ENCODE measurements around the gene ACP5.
A peak's percentile ranks its signal among the peaks of the same experiment; 100 is the strongest.

The ACP5 gene

DNA sequence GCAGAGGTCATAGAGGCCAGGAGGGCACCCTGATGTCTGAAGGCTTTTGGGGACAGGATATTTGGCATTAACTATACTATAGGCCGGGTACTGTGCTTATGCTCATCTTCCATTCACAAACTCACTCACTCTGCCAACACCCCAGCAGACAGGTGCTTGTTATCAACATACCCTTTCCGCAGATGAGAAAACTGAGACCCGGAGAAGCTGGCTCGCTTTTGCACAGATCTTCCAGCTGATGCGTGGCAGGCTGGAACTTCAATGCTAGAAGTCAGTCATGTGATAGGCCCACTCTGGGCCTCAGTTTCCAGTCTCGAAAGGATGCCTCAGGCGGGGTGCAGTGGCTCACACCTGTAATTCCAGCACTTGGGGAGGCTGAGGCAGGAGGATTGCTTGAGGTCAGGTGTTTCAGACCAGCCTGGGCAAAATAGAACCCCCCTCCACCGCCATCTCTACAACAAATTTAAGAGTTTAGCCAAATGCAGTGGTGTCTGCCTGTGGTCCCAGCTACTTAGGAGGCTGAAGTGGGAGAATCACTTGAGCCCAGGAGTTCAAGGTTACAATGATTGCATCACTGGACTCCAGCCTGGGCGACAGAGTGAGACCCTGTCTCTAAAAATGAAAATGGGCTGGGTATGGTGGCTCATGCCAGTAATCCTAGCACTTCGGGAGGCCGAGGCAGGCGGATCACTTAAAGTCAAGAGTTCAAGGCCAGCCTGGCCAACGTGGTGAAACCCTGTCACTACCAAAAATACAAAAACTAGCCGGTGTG is 29.3 kb downstream of the ACP5 start:
- DNase-seq (ENCODE audit: low read depth), result no peak

- DNase-seq (ENCODE audit: low read depth), result no peak
Observed at GRCh38 chr19:11541238-11541637, 36.2 kb downstream of the ACP5 start.

GRCh38 chr19:11540645-11541044 is 36.8 kb downstream of the ACP5 start:
- no peak for DNase-seq (ENCODE audit: low read depth)

DNA sequence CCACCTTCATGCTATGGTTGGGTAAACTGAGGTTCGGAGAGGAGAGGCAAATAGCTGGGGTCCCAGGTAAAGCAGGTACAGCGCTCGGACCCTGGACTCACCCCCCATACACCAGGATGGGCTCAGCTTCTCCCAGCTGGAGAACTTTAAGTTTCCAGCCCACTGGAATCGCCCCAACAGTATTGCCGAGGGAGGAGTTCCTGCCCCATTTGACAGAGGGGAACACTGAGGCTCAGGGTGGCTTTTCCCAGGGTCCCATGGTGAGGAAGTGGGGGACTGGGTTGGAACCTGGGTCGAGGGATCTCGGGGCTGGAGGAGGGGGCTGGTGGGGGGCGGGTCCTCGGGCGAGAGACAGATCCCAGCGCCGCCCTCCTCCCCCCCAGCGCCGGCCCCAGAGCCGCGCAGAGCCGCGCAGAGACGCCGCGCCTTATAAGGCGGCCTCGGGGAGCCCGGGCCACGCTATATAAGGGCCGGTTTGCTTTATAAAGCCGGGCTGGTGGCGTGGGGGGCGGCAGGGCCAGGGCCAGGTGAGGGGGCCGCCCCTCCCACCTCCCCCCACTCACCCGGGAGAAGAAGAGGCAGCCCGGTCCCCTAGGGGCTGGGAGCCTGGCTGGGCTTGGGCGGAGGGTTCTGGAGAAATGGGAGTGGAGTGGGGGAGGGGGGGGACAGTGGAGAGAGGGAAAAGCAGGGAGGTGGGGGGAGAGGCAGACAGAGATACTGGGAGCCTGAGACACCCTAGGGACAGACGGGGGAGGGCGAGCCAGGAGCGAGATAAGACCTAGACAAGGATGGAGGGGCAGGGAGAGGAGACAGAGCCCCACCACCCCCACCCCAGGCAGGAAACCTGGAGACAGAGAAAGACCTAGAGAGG is 37.7 kb downstream of the ACP5 start:
- no peak for DNase-seq (ENCODE audit: low read depth)

- no peak for DNase-seq (ENCODE audit: low read depth)
Observed at GRCh38 chr19:11538232-11539036, 39.0 kb downstream of the ACP5 start, which contains the start of gene CNN1. Gene CNN1, plus strand, starts transcription at chr19:11538851. Its CDS starts 77 bp downstream, at chr19:11538928.

DNA sequence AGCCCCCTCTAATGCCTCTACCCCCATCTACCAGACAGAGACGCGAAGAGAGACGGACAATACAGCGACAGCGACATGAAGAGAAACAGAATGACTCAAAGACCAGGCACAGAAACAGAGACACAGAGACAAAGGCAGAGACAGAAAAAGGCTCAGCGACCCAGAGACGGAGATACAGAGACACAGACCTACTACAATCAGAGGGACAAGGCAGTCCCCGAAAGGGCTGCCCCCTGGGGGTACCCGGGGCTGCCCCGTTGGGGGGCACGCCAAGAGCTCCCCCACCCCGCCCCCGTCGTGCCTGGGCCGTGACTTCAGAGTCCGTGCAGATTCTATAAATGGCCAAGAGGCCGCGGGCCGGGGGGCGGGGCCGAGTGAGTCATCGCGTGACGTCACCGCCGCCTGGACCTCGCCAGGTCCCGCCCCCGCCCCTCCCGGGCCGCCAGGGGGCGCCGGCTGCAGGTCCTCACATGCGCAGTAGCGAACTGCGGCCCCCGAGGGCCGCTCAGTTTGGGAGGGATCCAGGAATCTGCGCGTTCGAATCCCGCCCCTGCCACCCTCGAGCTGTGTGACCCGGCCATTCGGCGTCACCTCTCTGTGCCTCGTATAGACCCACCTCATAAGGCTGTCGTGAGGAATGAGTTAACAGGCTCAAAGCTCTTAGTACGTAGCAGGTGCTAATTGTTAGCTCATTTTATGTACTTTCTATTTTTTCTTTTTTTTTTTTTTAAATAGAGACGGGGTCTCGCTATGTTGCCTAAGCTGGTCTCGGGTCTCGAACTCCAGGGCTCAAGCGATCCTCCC is 41.5 kb downstream of the ACP5 start:
- peak; percentile 90 for DNase-seq (ENCODE audit: low read depth)

DNA sequence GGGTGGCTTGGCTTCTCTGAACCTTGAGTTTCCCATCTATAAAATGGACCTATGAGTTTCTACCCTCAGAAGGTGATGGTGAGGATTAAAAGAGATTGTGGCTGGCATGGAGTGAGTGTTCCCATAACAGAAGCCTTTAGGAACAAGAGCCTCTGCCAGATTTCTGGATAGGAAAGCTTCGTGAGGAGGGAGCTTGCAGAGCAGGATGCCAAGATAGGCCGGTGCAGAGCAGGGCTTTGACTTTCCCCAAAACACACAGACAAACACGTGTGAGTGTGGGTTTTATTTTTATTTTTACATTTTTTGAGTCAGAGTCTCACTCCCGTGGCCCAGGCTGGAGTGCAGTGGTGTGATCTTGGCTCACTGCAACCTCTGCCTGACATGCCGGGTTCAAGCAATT is 42.5 kb downstream of the ACP5 start:
- DNase-seq (ENCODE audit: low read depth), result no peak

DNA sequence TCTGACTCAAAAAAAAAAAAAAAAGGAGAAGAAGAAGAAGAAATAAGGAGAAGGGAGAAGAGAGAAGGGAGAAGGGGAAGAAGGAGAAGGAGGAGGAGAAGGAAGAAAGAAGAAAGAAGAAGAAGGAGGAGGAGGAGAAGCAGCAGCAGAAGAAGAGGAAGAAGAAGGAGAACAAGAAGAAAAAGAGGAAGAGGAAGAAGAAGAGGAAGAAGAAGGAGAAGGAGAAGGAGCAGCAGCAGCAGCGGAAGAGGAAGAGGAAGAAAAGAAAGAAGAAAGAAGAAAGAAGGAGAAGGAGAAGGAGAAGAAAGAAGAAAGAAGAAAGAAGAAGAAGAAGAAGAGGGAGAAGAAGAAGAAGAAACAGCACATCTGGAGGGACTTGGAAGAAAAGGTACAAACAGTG is 42.9 kb downstream of the ACP5 start:
- no peak for DNase-seq (ENCODE audit: low read depth)

DNA sequence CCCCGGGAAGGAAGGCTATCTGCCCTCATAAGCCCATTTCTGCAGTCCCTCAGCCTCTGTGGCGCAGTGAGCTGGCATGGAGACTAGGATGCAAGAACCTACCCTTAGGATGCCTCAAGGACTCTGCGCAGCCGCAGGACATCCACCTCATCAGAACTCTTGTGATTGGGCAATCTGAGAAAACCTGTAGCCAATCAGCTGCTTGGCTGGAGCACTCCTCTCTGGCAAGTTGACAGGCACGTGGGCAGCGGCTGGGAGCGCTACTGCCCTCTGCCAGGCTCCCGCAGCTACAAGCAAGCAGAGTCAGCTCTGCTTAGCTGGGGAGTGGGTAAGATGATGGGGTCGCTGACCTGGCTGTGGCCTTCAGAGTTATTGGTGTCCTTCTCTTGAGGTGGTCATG is 47.0 kb downstream of the ACP5 start:
- peak; percentile 58 for DNase-seq (ENCODE audit: low read depth)

- DNase-seq (ENCODE audit: low read depth), result peak; percentile 90
Observed at GRCh38 chr19:11528551-11529341, 48.7 kb downstream of the ACP5 start, which contains the start of gene ECSIT. Gene ECSIT, minus strand, starts transcription at chr19:11529134. Its CDS starts 9,964 bp downstream, at chr19:11519170.
